ENCODE measurements around the gene SMYD3.

DNA sequence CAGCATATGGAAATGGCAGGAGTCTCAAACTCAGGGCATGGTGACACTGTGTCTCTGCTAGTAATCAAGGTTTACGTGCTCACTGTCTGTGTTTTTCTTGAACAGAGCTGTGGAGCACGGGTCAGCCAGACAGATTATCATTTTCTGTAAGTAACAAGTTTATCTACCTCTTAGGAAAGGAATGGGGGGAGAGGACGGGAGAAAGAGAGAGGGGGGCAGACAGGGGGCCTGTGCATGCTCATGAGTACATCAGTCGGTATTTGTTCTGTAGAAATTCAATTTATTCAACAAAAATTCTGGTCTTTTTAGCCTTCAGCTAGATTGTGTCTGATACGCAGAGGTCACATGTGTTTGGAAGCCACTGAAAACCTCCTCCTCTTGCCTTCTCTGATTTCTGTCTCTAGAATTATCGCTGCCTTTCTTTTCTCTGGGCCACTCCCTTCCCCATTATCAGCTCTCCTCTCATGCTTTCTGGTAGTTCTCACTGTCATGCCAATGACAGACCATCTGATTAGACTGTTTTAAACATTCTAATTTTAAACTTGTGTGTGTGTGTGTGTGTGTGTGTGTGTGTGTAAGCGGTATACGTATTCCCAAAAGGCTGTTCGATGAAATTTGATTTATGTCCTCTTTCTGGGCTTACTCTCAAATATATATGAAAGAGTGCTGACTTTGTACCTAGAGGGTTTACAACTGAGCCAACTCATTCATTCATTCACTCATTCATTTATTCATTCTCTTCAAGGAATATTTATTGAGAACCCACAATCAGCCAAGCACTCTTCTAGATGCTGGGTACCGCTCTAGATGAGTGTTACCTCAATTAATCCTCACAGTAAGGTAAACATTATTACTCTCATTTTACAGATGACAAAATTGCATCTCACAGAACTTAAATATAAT, 715.4 kb downstream of the SMYD3 start:
- TF ChIP-seq, protein P1, sequence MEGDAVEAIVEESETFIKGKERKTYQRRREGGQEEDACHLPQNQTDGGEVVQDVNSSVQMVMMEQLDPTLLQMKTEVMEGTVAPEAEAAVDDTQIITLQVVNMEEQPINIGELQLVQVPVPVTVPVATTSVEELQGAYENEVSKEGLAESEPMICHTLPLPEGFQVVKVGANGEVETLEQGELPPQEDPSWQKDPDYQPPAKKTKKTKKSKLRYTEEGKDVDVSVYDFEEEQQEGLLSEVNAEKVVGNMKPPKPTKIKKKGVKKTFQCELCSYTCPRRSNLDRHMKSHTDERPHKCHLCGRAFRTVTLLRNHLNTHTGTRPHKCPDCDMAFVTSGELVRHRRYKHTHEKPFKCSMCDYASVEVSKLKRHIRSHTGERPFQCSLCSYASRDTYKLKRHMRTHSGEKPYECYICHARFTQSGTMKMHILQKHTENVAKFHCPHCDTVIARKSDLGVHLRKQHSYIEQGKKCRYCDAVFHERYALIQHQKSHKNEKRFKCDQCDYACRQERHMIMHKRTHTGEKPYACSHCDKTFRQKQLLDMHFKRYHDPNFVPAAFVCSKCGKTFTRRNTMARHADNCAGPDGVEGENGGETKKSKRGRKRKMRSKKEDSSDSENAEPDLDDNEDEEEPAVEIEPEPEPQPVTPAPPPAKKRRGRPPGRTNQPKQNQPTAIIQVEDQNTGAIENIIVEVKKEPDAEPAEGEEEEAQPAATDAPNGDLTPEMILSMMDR (IDR thresholded peaks at IDR 0.05), result no peak
- TF ChIP-seq POLR2A (IDR thresholded peaks at IDR 0.05), result no peak

All from adrenal gland (tissue), 5 donors.